ENCODE data around the gene SERP2.

SERP2 gene

DNA sequence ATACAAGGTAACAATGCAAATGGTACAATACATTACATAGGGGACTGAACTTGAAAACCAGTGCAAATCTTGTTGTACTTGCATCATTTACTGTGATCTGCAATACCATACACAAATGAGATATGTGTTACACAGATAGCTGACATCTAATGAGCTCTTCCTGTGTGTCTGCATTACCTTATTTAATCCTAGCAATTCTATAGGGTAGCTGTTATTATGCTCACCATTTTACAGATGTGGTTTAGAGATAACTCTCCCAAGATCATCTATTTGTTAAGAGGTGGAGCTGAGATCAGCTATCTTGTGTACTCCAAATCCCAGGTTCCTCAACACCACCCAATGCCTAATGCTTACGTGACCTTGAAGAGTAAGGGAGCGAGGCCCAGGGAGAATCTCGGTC lies 21.4 kb upstream of the SERP2 start:
- ChIA-PET POLR2A (no interaction called here), CTCF (no interaction called here)
- DNase-seq (ENCODE audit: extremely low spot score) = no peak
- TF ChIP-seq ARNT (IDR thresholded peaks at IDR 0.05) = no peak
- TF ChIP-seq SP1 (IDR thresholded peaks at IDR 0.05) = no peak
- TF ChIP-seq CTBP1 (IDR thresholded peaks at IDR 0.05; ENCODE audit: borderline replicate concordance) = no peak
- TF ChIP-seq L3MBTL2 (conservative IDR thresholded peaks at IDR 0.05) = no peak
- TF ChIP-seq ELF4 (IDR thresholded peaks at IDR 0.05) = no peak
- TF ChIP-seq NFRKB (IDR thresholded peaks at IDR 0.05) = no peak
- no peak for TF ChIP-seq HDGF (IDR thresholded peaks at IDR 0.05; ENCODE audit: borderline replicate concordance)
- no peak for TF ChIP-seq FOXM1 (IDR thresholded peaks at IDR 0.05; ENCODE audit: borderline replicate concordance)
- no peak for TF ChIP-seq FOXA1 (IDR thresholded peaks at IDR 0.05)
- TF ChIP-seq LEF1 (IDR thresholded peaks at IDR 0.05; ENCODE audit: borderline replicate concordance) = no peak
- TF ChIP-seq, protein P1, sequence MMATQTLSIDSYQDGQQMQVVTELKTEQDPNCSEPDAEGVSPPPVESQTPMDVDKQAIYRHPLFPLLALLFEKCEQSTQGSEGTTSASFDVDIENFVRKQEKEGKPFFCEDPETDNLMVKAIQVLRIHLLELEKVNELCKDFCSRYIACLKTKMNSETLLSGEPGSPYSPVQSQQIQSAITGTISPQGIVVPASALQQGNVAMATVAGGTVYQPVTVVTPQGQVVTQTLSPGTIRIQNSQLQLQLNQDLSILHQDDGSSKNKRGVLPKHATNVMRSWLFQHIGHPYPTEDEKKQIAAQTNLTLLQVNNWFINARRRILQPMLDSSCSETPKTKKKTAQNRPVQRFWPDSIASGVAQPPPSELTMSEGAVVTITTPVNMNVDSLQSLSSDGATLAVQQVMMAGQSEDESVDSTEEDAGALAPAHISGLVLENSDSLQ (IDR thresholded peaks at IDR 0.05) = no peak
- no peak for TF ChIP-seq TARDBP (IDR thresholded peaks at IDR 0.05)
- TF ChIP-seq ZNF384 (IDR thresholded peaks at IDR 0.05) = no peak
- no peak for TF ChIP-seq BHLHE40 (IDR thresholded peaks at IDR 0.05; ENCODE audit: borderline replicate concordance)
- no peak for TF ChIP-seq SUZ12 (IDR thresholded peaks at IDR 0.05)

DNA sequence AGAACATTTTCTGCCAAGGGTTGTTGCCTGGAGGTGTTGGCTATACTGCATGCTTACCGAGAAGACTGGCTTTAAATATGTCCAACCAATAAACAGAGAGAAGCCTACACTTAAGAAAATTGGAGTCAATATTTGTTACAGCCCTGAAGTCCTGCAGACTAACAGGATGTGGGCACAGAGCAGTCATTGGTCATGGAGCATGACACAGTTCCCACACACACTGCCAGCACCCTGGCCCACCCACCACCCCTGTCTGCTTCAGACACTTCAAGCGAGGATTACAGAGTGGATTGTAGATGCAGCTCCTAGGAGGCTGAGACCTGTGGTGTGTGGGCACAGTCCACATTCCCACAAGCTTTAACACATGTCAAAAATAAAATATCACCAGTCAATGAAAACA lies 21.0 kb upstream of the SERP2 start:
- no peak for DNase-seq (ENCODE audit: extremely low spot score)
- ChIA-PET CTCF (no interaction called here), POLR2A (no interaction called here)
- no peak for TF ChIP-seq BHLHE40 (IDR thresholded peaks at IDR 0.05; ENCODE audit: borderline replicate concordance)
- no peak for TF ChIP-seq LEF1 (IDR thresholded peaks at IDR 0.05; ENCODE audit: borderline replicate concordance)
- TF ChIP-seq FOXA1 (IDR thresholded peaks at IDR 0.05) = no peak
- no peak for TF ChIP-seq L3MBTL2 (conservative IDR thresholded peaks at IDR 0.05)
- TF ChIP-seq ARNT (IDR thresholded peaks at IDR 0.05) = no peak
- no peak for TF ChIP-seq SUZ12 (IDR thresholded peaks at IDR 0.05)
- no peak for TF ChIP-seq HDGF (IDR thresholded peaks at IDR 0.05; ENCODE audit: borderline replicate concordance)
- no peak for TF ChIP-seq ELF4 (IDR thresholded peaks at IDR 0.05)
- no peak for TF ChIP-seq FOXM1 (IDR thresholded peaks at IDR 0.05; ENCODE audit: borderline replicate concordance)
- no peak for TF ChIP-seq CTBP1 (IDR thresholded peaks at IDR 0.05; ENCODE audit: borderline replicate concordance)
- no peak for TF ChIP-seq NFRKB (IDR thresholded peaks at IDR 0.05)
- no peak for TF ChIP-seq TARDBP (IDR thresholded peaks at IDR 0.05)

DNA sequence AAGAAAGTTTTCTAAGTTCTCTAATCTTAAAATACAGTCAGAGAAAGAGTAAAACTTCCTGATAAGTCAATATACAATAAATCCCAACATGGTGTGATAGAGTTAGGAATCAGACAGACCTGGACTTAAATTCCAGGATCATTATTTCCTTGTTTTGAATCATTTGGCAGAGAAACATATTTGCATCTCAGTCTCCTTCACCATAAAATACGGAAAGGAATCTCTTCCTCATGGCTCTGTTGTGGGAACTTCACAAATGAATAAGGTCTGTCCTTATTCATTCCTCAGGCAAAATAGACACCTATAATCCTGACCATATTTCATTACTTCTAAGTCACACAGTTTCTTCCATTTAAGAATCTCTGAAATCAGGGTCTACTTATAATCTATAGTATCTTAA lies 19.3 kb upstream of the SERP2 start:
- POLR2A ChIA-PET = no interaction called here
- no peak for DNase-seq (ENCODE audit: extremely low spot score)
- CTCF ChIA-PET = no interaction called here
- TF ChIP-seq HDGF (IDR thresholded peaks at IDR 0.05; ENCODE audit: borderline replicate concordance) = no peak
- no peak for TF ChIP-seq LEF1 (IDR thresholded peaks at IDR 0.05; ENCODE audit: borderline replicate concordance)
- TF ChIP-seq TARDBP (IDR thresholded peaks at IDR 0.05) = no peak
- no peak for TF ChIP-seq ZNF384 (IDR thresholded peaks at IDR 0.05)
- TF ChIP-seq BHLHE40 (IDR thresholded peaks at IDR 0.05; ENCODE audit: borderline replicate concordance) = no peak
- no peak for TF ChIP-seq FOXA1 (IDR thresholded peaks at IDR 0.05)
- TF ChIP-seq L3MBTL2 (conservative IDR thresholded peaks at IDR 0.05) = no peak
- TF ChIP-seq ELF4 (IDR thresholded peaks at IDR 0.05) = no peak
- no peak for TF ChIP-seq FOXM1 (IDR thresholded peaks at IDR 0.05; ENCODE audit: borderline replicate concordance)
- no peak for TF ChIP-seq FOXK2 (IDR thresholded peaks at IDR 0.05)
- no peak for TF ChIP-seq NFRKB (IDR thresholded peaks at IDR 0.05)
- no peak for TF ChIP-seq ARNT (IDR thresholded peaks at IDR 0.05)
- TF ChIP-seq, protein P1 (IDR thresholded peaks at IDR 0.05) = no peak
- TF ChIP-seq SUZ12 (IDR thresholded peaks at IDR 0.05) = no peak
- TF ChIP-seq CTBP1 (IDR thresholded peaks at IDR 0.05; ENCODE audit: borderline replicate concordance) = no peak

DNA sequence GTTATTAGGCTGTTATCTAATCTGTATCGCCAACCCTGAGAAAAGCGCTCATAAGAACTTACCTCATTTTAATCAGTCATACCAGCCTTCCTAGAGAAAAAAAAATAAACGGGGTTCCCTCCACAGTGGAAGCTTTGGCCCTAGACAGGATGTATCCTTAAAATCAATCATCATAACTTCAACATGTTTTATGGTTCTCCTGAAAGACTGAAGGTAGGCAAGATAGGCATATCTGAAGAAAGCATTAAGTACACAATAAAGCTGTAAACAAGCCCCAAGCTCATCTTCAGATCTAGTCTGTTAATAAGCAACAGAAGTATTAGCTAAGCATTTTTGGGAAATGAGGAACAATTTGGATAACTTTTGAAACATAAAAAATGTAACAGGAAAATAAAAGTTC lies 18.7 kb upstream of the SERP2 start:
- CTCF ChIA-PET = no interaction called here
- POLR2A ChIA-PET = no interaction called here
- DNase-seq (ENCODE audit: extremely low spot score) = no peak
- TF ChIP-seq TARDBP (IDR thresholded peaks at IDR 0.05) (no peak), ZNF384 (IDR thresholded peaks at IDR 0.05) (no peak), SP1 (IDR thresholded peaks at IDR 0.05) (no peak), ELF4 (IDR thresholded peaks at IDR 0.05) (no peak)

DNA sequence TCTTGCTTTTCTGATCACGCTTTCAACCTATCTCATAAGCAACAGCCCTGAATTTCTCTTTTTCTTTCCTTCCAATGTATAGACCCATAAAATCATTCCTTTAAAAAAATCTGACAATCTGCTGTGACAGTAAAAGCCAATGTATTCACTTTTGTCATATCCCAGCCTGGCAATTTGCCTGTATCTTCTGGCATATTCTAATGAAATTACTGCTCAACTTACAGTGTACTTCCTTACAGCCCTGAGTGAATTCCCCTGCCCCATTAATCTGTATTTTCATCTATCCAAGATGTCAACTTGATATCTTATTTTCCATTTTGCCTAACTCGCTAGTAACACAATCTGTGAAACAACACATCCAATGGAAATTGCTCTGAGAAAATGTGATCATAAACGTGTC lies 18.0 kb upstream of the SERP2 start:
- TF ChIP-seq TARDBP (IDR thresholded peaks at IDR 0.05) (no peak), NFRKB (IDR thresholded peaks at IDR 0.05) (no peak), L3MBTL2 (conservative IDR thresholded peaks at IDR 0.05) (no peak), ARNT (IDR thresholded peaks at IDR 0.05) (no peak), FOXK2 (IDR thresholded peaks at IDR 0.05) (no peak)
- DNase-seq (ENCODE audit: extremely low spot score) = no peak
- CTCF ChIA-PET = no interaction called here
- POLR2A ChIA-PET = no interaction called here

DNA sequence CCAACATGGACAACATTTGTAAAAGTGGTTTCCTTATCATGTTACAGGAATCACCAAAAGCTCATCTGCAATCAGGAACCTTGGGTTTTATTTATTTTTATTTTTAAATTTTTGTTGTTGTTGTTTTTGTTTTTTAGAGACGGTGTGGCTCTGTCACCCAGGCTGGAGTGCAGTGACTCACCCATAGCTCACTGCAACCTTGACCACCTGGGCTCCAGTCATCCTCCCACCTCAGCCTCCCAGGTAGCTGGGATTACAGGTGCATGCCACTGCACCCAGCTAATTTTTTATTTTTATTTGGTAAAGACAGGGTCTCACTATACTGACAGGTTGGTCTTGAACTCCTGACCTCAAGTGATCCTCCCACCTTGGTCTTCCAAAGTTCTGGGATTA lies 13.6 kb upstream of the SERP2 start:
- no peak for DNase-seq (ENCODE audit: extremely low spot score)
- TF ChIP-seq FOXK2 (IDR thresholded peaks at IDR 0.05) (no peak), ELF4 (IDR thresholded peaks at IDR 0.05) (no peak), NFRKB (IDR thresholded peaks at IDR 0.05) (no peak), HDGF (IDR thresholded peaks at IDR 0.05; ENCODE audit: borderline replicate concordance) (no peak), TARDBP (IDR thresholded peaks at IDR 0.05) (no peak), FOXA1 (IDR thresholded peaks at IDR 0.05) (no peak), SP1 (IDR thresholded peaks at IDR 0.05) (no peak)
- TF ChIP-seq, protein P1 (IDR thresholded peaks at IDR 0.05) = no peak
- POLR2A ChIA-PET = no interaction called here
- CTCF ChIA-PET = interaction anchor here (0.6 kb wide), 1 partner anchor 466 kb away, joined by 3 read pairs; no protein-coding TSS in a partner anchor

All from HEK293T (cell line).